MCF 10A (cell line): Measurements from ENCODE around the gene NRG4. TPM values are rescaled to one million over a fixed set of nuclear protein-coding genes. Genes with fewer than 3 reads are reported as not detected.
"Not testable (repeated sequence)": the region's sequence is repeated elsewhere in the genome, so short reads cannot be mapped to it uniquely, and the experiment has no call there.

ENCODE experiments used
- BruUV-seq: library from RNA; stranded (reverse); fragments of 400-500 nt; replicated peaks from 2 replicates; lab custom pipeline; 2021; lab: Mats Ljungman, UMichigan
- CTCF ChIA-PET: fragments of 300-600 bp; sonication (Branson Sonifier 250); formaldehyde crosslinking; extraction: SDS; loops from one replicate; lab custom pipeline; 2021; ENCODE audit warnings: antibody characterized with exemption, inconsistent platforms; lab: Yijun Ruan, JAX
- POLR2A ChIA-PET: fragments of 300-600, 350-650 bp; sonication (Branson Sonifier 250); formaldehyde crosslinking; extraction: SDS; loops from one replicate; lab custom pipeline; 2020; ENCODE audit warnings: antibody characterized with exemption, inconsistent platforms; lab: Yijun Ruan, JAX
- DNase-seq: peaks from one replicate; pipeline ENCODE4 v3.0.0-alpha.2; 2018; ENCODE audit not compliant: unreplicated experiment
- H3K27ac Mint-ChIP-seq: one replicate; pipeline ENCODE4 v1.8.0; 2022; ENCODE audit warnings: mild to moderate bottlenecking, low read depth, mixed read lengths; ENCODE audit not compliant: unreplicated experiment
- H3K27me3 Mint-ChIP-seq: one replicate; pipeline ENCODE4 v1.8.0; 2022; ENCODE audit warnings: mixed read lengths; ENCODE audit not compliant: insufficient read depth, unreplicated experiment
- H3K36me3 Mint-ChIP-seq: one replicate; pipeline ENCODE4 v1.8.0; 2022; ENCODE audit warnings: mild to moderate bottlenecking, moderate library complexity, mixed read lengths; ENCODE audit not compliant: insufficient read depth, unreplicated experiment
- H3K4me1 Mint-ChIP-seq: one replicate; pipeline ENCODE4 v1.8.0; 2022; ENCODE audit warnings: mixed read lengths; ENCODE audit not compliant: insufficient read depth, unreplicated experiment
- H3K4me3 Mint-ChIP-seq: one replicate; pipeline ENCODE4 v1.8.0; 2022; ENCODE audit warnings: mild to moderate bottlenecking, moderate library complexity, mixed read lengths; ENCODE audit not compliant: unreplicated experiment
- H3K9me3 Mint-ChIP-seq: one replicate; pipeline ENCODE4 v1.8.0; 2022; ENCODE audit warnings: mixed read lengths; ENCODE audit not compliant: unreplicated experiment
- intact Hi-C: fragments of 100-400 bp; cut with micrococcal nuclease; formaldehyde crosslinking; loops from 2 replicates; pipeline ENCODE4 v1.14.1; 2022
- total RNA-seq: library from RNA; stranded (reverse); gene quantifications from 2 replicates; pipeline ENCODE4 v1.2.3, GENCODE V29; 2022
- TF ChIP-seq, protein P1 (sequence below): fragments of 200-600 bp; IDR thresholded peaks from one replicate; pipeline ENCODE4 v1.8.0; 2022; ENCODE audit warnings: antibody characterized with exemption, mild to moderate bottlenecking; ENCODE audit not compliant: unreplicated experiment

Gene NRG4
- total RNA-seq, 1 experiment from 2014 or later, result not detected

DNA sequence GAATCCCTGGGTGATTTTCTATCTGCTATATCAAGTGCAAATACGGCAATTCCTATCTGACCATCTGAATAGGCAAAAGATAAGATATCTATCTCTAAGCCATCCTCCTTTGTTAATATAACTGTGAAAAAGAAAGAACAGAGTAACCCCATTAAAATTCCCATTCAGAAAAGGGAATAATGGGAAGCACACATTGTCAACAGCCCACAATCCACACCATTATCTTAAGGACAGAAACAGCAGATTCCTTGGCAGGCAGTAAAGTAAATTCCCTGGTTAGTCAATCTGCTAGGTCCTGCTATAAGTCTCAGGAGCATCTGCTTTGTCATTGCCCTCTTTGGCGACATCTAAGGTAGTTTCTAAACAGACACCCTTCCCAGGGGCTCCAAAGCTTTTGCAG is 21.9 kb upstream of the NRG4 start:
- BruUV-seq, result no TSS peak
- no peaks in the 10 kb centered on the region for H3K9me3 Mint-ChIP-seq
- H3K36me3 Mint-ChIP-seq, result no peaks in the 10 kb centered on the region
- H3K4me3 Mint-ChIP-seq, result no peak overlapping the region
- intact Hi-C loops, result no loop called here
- TF ChIP-seq, protein P1, sequence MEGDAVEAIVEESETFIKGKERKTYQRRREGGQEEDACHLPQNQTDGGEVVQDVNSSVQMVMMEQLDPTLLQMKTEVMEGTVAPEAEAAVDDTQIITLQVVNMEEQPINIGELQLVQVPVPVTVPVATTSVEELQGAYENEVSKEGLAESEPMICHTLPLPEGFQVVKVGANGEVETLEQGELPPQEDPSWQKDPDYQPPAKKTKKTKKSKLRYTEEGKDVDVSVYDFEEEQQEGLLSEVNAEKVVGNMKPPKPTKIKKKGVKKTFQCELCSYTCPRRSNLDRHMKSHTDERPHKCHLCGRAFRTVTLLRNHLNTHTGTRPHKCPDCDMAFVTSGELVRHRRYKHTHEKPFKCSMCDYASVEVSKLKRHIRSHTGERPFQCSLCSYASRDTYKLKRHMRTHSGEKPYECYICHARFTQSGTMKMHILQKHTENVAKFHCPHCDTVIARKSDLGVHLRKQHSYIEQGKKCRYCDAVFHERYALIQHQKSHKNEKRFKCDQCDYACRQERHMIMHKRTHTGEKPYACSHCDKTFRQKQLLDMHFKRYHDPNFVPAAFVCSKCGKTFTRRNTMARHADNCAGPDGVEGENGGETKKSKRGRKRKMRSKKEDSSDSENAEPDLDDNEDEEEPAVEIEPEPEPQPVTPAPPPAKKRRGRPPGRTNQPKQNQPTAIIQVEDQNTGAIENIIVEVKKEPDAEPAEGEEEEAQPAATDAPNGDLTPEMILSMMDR, result no peak
- POLR2A ChIA-PET, result no interaction called here
- no peak overlapping the region for H3K27ac Mint-ChIP-seq
- H3K4me1 Mint-ChIP-seq, result no peaks in the 10 kb centered on the region
- H3K27me3 Mint-ChIP-seq, result no peaks in the 10 kb centered on the region
- CTCF ChIA-PET, result interaction anchor here (0.9 kb wide), 1 partner anchor 52 kb away, joined by 3 read pairs; no protein-coding TSS in a partner anchor
- no peak for DNase-seq

GRCh38 chr15:76033438-76033837 is 21.2 kb upstream of the NRG4 start:
- Mint-ChIP-seq H3K4me1 (no peaks in the 10 kb centered on the region), H3K4me3 (no peak overlapping the region), H3K27me3 (no peaks in the 10 kb centered on the region), H3K27ac (no peak overlapping the region), H3K36me3 (no peaks in the 10 kb centered on the region), H3K9me3 (no peaks in the 10 kb centered on the region)
- no TSS peak for BruUV-seq
- no peak for DNase-seq
- ChIA-PET CTCF (no interaction called here), POLR2A (no interaction called here)
- TF ChIP-seq, protein P1, result no peak
- intact Hi-C loops, result no loop called here

DNA sequence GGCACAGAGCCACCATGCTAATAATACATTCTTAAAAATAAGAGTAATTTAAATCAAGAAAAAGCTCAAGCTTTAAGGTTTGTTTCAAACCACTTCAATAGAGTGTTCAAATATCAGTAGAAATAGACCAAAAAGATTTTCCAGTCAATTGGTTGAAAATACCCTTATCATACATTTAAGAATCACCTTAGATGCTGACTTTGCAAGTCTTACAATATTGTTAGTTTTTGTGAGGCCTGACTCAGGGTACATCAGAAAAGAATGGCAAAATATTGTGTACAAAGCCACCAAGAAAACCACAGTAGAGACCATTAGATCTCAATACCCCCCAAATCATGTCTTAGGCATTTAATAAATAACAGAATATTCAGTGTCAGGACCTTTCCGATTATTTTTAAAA is 19.8 kb upstream of the NRG4 start:
- Mint-ChIP-seq H3K9me3 (peaks cover 7% of the 10 kb centered on the region), H3K4me1 (no peaks in the 10 kb centered on the region), H3K27me3 (no peaks in the 10 kb centered on the region), H3K4me3 (no peak overlapping the region), H3K36me3 (no peaks in the 10 kb centered on the region), H3K27ac (no peak overlapping the region)
- TF ChIP-seq, protein P1, result no peak
- no TSS peak for BruUV-seq
- CTCF ChIA-PET, result interaction anchor here (0.6 to 1.4 kb wide), 5 partner anchors 16 to 297 kb away, joined by 3 to 4 read pairs (median 4); no protein-coding TSS in a partner anchor
- no peak for DNase-seq
- POLR2A ChIA-PET, result no interaction called here
- intact Hi-C loops, result no loop called here

- ChIA-PET POLR2A (interaction anchor here (1.3 kb wide), 1 partner anchor 17 kb away, joined by 3 read pairs; no protein-coding TSS in a partner anchor), CTCF (interaction anchor here (1.0 to 1.5 kb wide), 3 partner anchors 35 to 115 kb away, joined by 5 to 6 read pairs (median 5); no protein-coding TSS in a partner anchor)
- DNase-seq, result no peak
- Mint-ChIP-seq H3K4me3 (no peak overlapping the region), H3K27me3 (no peaks in the 10 kb centered on the region), H3K36me3 (no peaks in the 10 kb centered on the region), H3K9me3 (peaks cover 20% of the 10 kb centered on the region), H3K27ac (no peak overlapping the region), H3K4me1 (no peaks in the 10 kb centered on the region)
- BruUV-seq, result no TSS peak
- TF ChIP-seq, protein P1, result no peak
- intact Hi-C loops, result no loop called here
Measured at GRCh38 chr15:76024021-76024768, 12.0 kb upstream of the NRG4 start.

GRCh38 chr15:76013470-76013869 is 1.2 kb upstream of the NRG4 start:
- CTCF ChIA-PET, intact Hi-C loops, POLR2A ChIA-PET, DNase-seq, H3K36me3 Mint-ChIP-seq, H3K27ac Mint-ChIP-seq, H3K27me3 Mint-ChIP-seq, BruUV-seq, H3K4me3 Mint-ChIP-seq, H3K4me1 Mint-ChIP-seq: not testable (repeated sequence)
- H3K9me3 Mint-ChIP-seq, result peaks cover 11% of the 10 kb centered on the region
